Glomerular visceral epithelial cell (primary cell): ENCODE results near the gene TM4SF5.
A peak's percentile ranks its signal among the peaks of the same experiment; 100 is the strongest.

ENCODE experiments used
- DNase-seq: peaks from one replicate; pipeline ENCODE4 v3.0.0-alpha.2; 2016; ENCODE audit errors: extremely low spot score

The TM4SF5 gene

GRCh38 chr17:4771519-4772234 is at the start of gene TM4SF5:
Gene TM4SF5 (plus strand): TSS chr17:4771886. CDS start chr17:4771923, 37 bp downstream.
- DNase-seq: no peak

- no peak for DNase-seq
Measured at GRCh38 chr17:4722678-4723240, 48.9 kb upstream of the TM4SF5 start.

- no peak for DNase-seq
Measured at GRCh38 chr17:4724650-4725049, 47.0 kb upstream of the TM4SF5 start.

- DNase-seq: no peak
Measured at GRCh38 chr17:4725646-4726310, 45.9 kb upstream of the TM4SF5 start.

DNA sequence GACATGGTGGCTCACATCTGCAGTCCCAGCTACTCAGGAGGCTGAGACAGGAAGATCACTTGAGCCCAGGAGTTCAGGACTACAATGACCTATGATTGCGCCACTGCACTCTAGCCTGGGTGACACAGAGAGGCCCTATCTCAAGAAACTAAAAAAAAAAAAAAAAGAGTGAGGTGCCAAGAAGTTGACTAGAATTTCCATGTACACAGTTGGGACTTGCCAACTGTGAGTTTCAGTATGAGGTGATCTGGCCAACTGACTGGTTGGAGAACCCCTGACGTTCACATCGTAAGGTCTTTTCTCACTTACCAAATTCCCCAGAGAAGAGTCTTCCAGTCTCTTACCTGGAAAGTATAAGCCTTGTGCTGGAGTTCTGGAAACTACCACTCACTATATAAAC is 43.6 kb upstream of the TM4SF5 start:
- DNase-seq: no peak

GRCh38 chr17:4733073-4733531 is 38.6 kb upstream of the TM4SF5 start:
- DNase-seq: no peak

DNA sequence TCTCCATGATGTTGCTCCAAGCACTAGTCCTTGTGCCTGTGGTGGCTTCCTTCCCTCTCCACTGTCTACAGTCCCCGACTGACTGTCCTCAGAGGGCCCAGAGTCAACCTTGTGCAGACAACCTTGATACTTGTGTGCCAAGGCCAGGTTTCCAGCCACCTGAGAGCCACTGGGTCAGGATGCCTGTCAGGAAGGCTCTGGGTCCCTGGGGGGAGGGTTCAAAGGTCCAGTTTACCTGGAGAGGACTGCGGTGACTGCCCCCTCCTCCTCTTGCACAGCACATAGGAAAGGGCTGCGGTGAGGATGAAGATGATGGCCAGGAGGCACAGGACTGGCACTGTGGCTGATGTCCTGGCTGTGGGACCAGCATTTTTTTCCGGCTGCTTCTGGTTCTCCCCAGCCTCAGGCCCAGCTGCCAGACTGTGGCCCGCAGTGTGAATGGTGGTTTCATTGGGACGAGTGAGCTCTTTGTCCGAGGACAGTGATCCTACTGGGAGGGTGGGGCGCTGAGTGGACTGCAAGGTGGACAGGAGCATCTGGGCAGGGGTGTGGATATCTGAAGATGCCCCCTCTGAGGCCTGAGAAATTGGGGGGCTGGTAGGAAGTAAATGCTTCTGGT is 36.7 kb upstream of the TM4SF5 start:
- DNase-seq: no peak

DNA sequence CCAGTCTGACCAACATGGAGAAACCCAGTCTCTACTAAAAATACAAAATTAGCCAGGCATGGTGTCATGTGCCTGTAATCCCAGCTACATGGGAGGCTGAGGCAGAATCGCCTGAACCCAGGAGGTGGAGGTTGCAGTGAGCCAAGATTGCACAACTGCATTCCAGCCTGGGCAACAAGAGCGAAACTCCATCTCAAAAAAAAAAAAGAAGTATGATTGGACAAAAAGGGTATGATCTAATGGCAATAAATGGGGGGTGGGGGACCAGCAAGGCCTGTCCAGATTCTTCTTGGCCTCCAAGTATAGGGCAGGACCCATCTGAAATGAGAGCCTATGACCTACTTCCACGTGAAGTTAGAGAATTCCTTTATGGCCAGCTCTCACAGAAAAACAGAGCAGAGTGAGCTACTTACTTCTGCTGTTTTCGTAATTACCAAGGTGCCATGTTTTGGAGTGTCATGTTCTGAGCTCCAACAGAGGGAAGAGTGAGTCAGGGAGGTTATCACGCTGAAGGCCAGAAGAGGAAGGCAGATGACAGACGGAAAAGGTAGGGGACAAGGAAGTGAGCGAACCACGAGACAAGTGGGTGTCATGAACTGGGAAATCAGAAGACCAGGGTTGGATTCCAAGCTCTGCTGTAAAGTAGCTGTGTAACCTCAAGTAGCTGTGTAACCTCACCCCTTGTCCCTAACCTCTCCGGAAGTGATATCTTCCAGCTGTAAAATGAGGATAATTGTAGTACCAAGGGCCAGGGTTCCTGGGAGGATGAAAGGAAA is 35.6 kb upstream of the TM4SF5 start:
- no peak for DNase-seq

DNA sequence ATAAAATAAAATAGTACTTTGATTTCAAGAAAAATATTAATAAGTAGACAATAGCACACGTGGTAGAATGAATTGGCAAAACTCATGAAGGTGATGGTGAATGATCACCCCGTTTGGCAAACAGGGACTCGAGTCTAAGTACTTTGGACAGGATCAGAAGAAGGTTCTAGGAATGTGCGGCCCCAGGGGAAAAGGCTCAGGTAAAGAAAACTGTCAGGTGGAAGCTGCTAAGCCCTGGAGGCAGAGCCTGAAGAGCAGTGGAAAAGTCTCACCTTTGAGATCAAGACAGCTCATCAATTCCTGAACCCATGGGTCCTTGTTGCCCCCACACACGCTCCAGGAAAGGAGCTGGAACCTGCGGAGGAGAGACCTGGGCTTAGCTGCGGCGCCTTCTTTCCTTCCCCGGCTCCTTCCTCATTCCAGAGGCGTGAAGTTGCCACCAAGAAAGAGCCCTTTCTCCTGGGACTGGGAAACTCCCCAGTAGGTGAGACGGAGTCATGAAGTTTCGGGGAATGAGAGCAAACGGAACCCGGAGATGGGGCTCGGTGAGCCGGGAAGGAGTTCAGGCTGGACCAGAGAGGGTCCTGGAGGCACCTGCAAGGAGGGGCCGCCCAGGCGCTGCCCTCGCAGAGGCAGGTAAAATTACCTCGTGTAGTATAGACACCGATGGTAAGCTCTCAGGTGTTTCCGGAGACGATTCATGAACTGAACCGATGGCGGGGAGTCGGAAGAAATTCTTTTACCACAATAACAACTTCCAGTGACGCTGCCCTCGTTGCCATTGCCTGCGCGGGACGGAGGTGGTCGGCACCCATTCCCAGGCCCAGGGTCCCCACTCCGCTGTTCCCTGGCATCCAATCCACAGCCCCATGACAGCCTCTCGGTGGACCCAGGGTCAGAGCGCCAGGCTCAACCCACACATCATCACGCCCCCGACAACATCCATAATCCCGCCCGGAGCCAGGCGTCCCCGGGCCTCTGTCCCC is 33.3 kb upstream of the TM4SF5 start:
- DNase-seq: peak; percentile 38

DNA sequence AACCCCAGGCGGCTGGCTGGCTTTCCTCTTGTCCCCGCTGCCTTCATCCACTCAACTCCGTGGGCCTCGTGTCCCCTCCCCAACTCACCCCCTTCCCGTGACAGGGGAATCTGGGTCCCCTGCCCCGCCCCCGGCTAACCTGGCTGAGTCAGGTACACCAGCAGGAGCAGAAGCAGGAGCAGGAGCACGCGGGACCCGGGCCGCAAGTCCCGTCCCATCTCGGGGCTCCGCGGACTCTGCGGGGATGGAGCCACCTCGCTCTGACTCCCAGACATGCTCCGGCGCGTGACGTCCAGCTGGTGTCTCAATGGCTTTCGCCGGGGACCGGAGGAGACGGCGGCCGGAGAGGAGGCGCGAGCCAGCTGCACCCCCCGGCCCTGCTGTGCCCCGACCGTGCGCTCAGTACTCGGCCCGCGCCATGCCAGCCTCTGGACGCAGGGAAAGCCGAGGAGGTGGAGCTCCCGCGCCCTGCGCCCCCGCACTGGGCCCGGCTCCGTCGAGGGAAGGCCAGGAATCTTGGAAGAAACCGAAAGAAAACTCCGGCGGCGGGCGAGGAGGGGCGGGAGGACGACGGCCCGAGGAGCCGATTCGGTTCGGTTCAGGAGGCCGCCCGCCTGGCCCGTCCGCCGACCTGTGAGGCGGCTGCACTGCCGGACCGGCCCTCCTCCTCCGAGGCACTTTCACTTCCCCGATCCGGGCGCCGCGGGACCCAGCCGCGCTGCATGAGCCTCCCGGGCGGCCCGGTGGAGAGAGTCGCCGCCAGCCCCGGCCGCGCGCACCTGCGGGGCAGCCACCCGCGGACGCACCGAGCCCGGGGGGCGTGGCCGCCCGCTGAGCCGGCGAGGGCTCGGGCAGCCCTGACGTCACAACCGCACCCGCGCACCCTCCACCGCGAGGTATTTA is 32.3 kb upstream of the TM4SF5 start, which contains the start of the genes CXCL16 and ZMYND15:
Gene CXCL16 (minus strand): TSS at position 807 of the 903 bp plus-strand sequence. CDS start 589 bp downstream, at position 218.
Gene ZMYND15 (plus strand): TSS at position 712 of the 903 bp plus-strand sequence. CDS start 716 bp downstream, outside the sequence.
- peak; percentile 44 for DNase-seq

GRCh38 chr17:4740025-4740351 is 31.7 kb upstream of the TM4SF5 start:
- no peak for DNase-seq

DNA sequence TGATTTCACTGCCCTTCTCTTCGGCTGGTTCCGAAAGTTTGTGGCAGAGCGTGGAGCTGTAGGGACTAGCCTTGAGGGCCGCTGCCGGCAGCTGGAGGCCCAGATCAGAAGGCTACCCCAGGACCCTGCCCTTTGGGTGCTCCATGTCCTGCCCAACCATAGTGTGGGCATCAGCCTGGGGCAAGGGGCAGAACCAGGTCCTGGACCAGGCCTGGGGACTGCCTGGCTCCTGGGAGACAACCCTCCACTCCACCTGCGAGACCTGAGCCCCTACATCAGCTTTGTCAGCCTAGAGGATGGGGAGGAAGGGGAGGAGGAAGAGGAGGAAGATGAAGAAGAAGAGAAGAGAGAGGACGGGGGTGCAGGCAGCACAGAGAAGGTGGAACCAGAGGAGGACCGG is 31.1 kb upstream of the TM4SF5 start:
- DNase-seq: no peak

DNA sequence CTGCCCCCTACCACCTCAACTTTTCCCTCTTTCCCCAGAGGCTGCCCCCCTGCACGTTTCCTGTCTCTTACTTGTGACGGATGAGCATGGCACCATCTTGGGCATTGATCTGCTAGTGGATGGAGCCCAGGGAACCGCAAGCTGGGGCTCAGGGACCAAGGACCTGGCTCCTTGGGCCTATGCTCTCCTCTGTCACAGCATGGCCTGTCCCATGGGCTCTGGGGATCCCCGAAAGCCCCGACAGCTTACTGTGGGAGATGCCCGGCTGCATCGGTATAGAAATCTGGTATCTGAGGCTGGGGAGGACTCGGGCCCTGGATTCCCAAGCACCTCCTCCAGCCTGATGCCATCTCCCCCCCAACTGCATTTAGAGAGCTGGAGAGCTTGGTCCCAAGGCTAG is 30.1 kb upstream of the TM4SF5 start:
- DNase-seq: no peak

GRCh38 chr17:4742133-4742532 is 29.6 kb upstream of the TM4SF5 start:
- DNase-seq: no peak

- DNase-seq: no peak
Measured at GRCh38 chr17:4742629-4743028, 29.1 kb upstream of the TM4SF5 start.

DNA sequence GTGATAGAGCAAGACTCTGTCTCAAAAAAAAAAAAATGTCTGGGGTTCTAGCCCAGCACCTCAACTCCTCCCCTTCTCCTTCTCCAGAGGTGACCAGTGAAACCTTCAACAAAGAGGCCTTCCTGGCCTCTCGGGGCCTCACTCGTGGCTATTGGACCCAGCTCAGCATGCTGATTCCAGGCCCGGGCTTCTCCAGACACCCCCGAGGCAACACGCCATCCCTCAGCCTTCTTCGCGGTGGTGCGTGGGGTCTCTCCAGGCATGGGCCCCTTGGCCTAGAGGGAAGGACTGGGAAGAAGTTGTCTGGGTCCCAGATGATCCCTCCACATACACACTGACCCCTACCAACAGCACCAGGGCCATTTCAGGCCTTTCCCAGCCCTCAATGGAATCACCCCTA is 28.5 kb upstream of the TM4SF5 start:
- DNase-seq: no peak

GRCh38 chr17:4743898-4744297 is 27.8 kb upstream of the TM4SF5 start:
- DNase-seq: no peak

DNA sequence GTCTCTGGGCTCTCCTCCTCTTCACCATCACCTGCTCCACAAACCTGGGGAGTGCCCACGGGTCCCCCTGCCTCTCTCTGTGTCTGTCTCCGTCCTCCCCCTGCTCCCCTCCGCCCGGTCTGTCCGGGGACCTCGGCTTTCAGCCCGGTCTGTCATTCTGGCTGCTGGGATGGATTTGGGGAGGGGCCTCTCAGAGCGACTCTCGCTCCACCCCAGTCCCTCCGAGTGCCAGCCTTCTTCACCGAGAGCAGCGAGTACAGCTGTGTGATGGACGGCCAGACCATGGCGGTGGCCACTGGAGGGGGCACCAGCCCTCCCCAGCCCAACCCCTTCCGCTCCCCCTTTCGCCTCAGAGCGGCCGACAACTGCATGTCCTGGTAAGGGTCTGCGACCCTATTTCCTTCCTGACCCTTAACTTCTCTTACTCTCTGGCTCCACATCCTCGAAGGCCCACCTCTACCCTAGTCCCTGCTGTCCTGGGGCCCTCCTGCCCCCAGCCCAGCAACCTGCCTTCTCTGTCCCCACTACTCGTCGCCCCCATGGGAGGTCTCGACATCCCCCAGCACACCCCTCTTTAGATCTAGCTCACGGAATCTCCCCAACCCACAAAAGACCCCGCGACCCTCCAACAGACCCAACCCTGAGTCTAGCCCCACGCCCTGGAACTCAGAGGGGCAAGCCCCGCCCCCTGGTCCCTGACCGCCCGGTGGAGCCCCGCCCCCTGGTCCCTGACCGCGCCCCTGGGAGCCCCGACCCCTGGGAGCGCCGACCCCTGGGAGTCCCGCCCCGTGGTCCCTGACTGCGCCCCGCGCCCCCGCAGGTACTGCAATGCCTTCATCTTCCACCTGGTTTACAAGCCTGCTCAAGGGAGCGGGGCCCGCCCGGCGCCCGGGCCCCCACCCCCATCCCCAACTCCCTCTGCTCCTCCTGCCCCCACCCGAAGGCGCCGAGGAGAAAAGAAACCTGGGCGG is 26.4 kb upstream of the TM4SF5 start:
- no peak for DNase-seq
